ENCODE measurements around the gene ELN.

Gene ELN

DNA sequence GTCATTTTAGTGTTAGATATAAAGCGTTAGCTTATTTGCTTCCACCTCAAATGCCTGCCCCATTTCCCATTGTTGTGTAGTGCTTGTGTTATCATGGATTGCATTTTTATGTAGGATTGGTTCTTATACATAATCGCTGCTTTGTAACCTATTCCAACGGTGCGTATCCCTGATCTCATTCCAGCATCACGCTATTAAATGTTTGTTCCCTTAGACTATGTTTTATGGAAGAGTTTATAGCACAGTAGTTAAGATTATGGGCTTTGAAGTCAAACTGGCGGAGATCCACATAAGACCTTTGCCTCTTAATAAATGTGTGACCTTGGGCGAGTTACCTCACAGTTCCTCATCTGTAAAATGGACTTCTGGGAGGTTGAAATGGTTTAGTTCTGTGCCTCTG, 34.0 kb upstream of the ELN start:
- TF ChIP-seq, protein P1, sequence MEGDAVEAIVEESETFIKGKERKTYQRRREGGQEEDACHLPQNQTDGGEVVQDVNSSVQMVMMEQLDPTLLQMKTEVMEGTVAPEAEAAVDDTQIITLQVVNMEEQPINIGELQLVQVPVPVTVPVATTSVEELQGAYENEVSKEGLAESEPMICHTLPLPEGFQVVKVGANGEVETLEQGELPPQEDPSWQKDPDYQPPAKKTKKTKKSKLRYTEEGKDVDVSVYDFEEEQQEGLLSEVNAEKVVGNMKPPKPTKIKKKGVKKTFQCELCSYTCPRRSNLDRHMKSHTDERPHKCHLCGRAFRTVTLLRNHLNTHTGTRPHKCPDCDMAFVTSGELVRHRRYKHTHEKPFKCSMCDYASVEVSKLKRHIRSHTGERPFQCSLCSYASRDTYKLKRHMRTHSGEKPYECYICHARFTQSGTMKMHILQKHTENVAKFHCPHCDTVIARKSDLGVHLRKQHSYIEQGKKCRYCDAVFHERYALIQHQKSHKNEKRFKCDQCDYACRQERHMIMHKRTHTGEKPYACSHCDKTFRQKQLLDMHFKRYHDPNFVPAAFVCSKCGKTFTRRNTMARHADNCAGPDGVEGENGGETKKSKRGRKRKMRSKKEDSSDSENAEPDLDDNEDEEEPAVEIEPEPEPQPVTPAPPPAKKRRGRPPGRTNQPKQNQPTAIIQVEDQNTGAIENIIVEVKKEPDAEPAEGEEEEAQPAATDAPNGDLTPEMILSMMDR (conservative IDR thresholded peaks at IDR 0.05; ENCODE audit: low read depth, low read length): no peak
- H3K4me3 ChIP-seq (ENCODE audit: low read depth, low read length): no peak overlapping the region
- DNase-seq (ENCODE audit: low read depth): no peak

DNA sequence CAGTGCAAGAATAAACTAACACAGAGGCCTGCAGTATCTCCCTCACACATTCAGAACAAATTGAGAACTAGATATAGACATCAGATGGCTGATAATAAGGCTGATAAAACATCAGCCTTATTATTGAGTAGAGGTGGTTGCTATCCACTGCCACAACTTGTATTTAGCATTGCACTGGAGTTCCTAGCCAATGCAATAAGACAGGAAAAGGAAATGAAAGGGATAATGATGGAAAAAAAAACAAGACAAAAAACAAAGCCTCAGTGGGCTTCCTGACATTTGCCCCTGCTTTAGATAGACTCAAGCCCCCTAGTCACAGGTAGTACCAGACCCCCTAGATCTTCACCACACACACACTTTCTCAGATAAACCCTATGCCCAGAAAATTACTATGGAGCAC, 33.2 kb upstream of the ELN start:
- H3K4me3 ChIP-seq (ENCODE audit: low read depth, low read length): no peak overlapping the region
- TF ChIP-seq, protein P1 (conservative IDR thresholded peaks at IDR 0.05; ENCODE audit: low read depth, low read length): no peak
- no peak for DNase-seq (ENCODE audit: low read depth)

DNA sequence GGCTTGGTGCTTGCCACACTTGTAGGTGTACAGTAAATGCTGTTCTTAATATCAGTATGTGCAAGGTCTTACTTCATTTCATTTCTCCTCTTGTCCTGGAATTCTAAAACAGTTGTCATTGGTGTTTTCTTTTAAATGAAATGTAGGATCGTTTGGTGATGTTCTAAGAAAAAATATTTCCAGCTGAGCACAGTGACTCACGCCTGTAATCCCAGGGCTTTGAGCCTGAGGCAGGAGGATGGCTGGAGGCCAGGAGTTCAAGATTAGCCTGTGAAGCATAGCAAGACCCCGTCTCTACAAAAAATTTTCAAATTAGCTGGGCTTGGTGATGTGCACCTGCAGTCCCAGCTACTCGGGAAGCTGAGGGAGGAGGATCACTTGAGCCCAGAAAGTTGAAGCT, 32.6 kb upstream of the ELN start:
- TF ChIP-seq, protein P1 (conservative IDR thresholded peaks at IDR 0.05; ENCODE audit: low read depth, low read length): no peak
- H3K4me3 ChIP-seq (ENCODE audit: low read depth, low read length): no peak overlapping the region

DNA sequence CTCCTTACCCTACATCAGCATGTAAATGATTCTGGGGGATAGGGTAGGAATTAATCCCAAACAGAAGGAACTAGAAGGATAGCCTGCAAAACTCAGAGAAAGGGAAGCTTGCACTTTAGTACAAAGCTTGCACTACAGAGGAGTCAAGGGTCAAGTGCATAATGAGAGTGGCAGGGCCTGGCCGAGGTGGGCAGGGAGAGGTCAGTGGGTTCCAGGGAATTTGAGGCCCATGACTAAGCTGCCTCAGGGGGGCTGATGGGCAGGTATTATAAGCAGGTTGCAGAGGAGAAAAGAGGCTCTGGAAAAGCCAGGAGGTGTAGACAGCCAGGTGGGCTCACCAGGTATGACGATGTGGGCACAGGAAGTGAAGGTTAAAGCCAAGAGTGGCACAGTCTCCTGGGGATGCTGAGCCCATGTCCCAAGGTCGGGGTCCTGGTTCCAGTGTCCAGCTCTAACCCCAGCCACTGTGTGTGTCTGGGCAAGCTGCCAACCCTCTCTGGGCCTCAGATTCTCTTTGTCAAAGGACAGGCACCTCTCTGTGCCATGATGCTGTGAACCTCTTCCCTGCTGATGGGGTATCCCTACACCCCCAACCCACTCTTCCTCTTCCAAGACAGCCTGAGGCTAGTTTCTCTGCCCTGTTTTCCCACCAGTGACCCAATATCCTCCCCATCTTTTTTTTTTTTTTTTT, 32.0 kb upstream of the ELN start:
- DNase-seq (ENCODE audit: low read depth): no peak
- no peak overlapping the region for H3K4me3 ChIP-seq (ENCODE audit: low read depth, low read length)
- TF ChIP-seq, protein P1 (conservative IDR thresholded peaks at IDR 0.05; ENCODE audit: low read depth, low read length): no peak

More for the DNA sequence above, 32.6 kb upstream of the ELN start:
- DNase-seq (ENCODE audit: low read depth): peak; percentile 58

DNA sequence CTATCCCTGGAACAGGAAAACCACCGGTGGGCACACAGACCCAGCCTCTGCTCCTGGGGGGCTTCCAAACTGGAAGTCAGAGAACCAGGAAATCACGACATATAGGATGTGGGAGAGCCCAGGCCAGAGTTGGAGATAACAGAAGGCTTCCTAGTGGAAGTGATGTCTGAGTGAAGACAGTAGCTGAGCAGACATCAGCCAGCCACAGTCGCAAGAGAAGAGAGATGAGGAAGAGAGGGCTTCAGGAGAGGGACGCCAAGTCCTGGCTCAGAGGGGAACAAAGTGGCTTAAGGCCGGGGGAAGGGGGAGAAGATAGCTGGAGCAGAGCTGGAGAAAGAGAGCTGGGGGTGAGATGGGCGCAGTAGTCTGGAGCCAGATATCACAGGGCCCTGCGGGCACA, 30.9 kb upstream of the ELN start:
- H3K4me3 ChIP-seq (ENCODE audit: low read depth, low read length): no peak overlapping the region
- TF ChIP-seq, protein P1 (conservative IDR thresholded peaks at IDR 0.05; ENCODE audit: low read depth, low read length): no peak
- DNase-seq (ENCODE audit: low read depth): no peak

DNA sequence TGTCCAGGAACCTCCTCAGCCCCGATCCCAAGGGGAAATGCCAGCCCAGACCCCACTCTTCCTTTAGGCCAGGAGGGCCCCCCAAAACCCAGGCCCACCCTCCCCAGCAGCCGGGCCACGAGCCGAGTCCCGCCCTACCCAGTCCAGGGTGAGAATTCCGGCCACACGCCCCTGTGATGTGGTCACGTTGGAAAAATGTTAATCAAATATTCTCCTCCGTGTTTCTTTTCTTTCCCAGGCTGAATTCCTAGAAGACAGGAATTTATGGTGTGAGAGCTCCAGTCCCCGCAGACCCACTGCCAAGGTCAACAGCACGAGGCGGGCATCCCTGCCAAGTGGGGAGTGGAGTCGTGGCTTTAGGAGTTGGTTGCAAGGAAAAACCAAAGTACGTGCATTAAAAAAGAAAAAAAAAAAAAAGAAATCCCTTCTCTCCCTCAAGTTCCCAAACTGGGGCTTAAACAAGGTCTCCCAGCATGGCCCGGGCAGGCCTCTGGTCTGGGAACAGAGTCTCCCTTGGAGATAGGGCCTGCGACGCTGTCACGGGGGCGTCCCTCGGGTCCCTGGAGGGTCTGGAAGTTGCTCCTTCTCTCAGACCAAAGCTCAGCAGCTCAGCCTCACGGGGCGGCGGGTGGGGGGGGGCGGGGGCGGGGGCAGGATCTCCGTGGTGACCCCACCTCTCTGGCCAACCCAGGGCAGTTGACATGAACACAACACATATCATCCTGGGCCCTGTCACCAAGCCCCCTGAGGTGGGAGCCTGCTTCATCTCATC, 28.1 kb upstream of the ELN start:
- no peak overlapping the region for H3K4me3 ChIP-seq (ENCODE audit: low read depth, low read length)
- peak; percentile 53 for DNase-seq (ENCODE audit: low read depth)
- TF ChIP-seq, protein P1 (conservative IDR thresholded peaks at IDR 0.05; ENCODE audit: low read depth, low read length): no peak
